A673 (cell line): ENCODE measurements around the gene RSPH6A. TPM values are rescaled to one million over a fixed set of nuclear protein-coding genes. Genes with fewer than 3 reads are reported as not detected.

ENCODE experiments used
- BruUV-seq: library from RNA; stranded (reverse); fragments of 400-500 nt; replicated peaks from 2 replicates; lab custom pipeline; 2021; lab: Mats Ljungman, UMichigan
- CTCF ChIA-PET: fragments of 300-600 bp; sonication (Branson Sonifier 250); formaldehyde crosslinking; loops from one replicate; lab custom pipeline; 2022; ENCODE audit warnings: antibody characterized with exemption; lab: Charles Lee
- POLR2A ChIA-PET: fragments of 300-600 bp; sonication (Branson Sonifier 250); formaldehyde crosslinking; loops from one replicate; lab custom pipeline; 2022; ENCODE audit warnings: antibody characterized with exemption; ENCODE audit not compliant: low non-redundant PET; lab: Charles Lee
- DNase-seq: peaks from one replicate; pipeline ENCODE4 v3.0.0-alpha.2; 2015; ENCODE audit warnings: low spot score
- H3K27ac ChIP-seq: fragments of 200-600 bp; sonication (generic); 2 replicates; pipeline ENCODE4 v1.5.1; 2016; ENCODE audit warnings: mixed run types, low read depth, mild to moderate bottlenecking, mixed read lengths, antibody characterized with exemption, low read length; ENCODE audit not compliant: poor library complexity, severe bottlenecking
- H3K27me3 ChIP-seq: fragments of 200-600 bp; sonication (generic); replicated peaks from 2 replicates; pipeline ENCODE4 v1.6.1; 2017; ENCODE audit warnings: mixed run types, low read depth, mild to moderate bottlenecking, mixed read lengths, antibody characterized with exemption, low read length; ENCODE audit not compliant: insufficient read depth, poor library complexity
- H3K36me3 ChIP-seq: fragments of 200-600 bp; sonication (generic); 2 replicates; pipeline ENCODE4 v1.6.1; 2016; ENCODE audit warnings: mixed run types, mild to moderate bottlenecking, mixed read lengths, antibody characterized with exemption, low read length; ENCODE audit not compliant: insufficient read depth, poor library complexity, severe bottlenecking
- H3K4me1 ChIP-seq: fragments of 200-600 bp; sonication (generic); 2 replicates; pipeline ENCODE4 v1.6.1; 2017; ENCODE audit warnings: mixed run types, mild to moderate bottlenecking, mixed read lengths, antibody characterized with exemption, low read length; ENCODE audit not compliant: insufficient read depth, poor library complexity, severe bottlenecking
- H3K4me3 ChIP-seq: fragments of 200-600 bp; sonication (generic); 2 replicates; pipeline ENCODE4 v1.5.1; 2016; ENCODE audit warnings: low read depth, mixed run types, mild to moderate bottlenecking, mixed read lengths, low read length; ENCODE audit not compliant: poor library complexity, severe bottlenecking
- H3K9me3 ChIP-seq: fragments of 200-600 bp; sonication (generic); 2 replicates; pipeline ENCODE4 v1.6.1; 2016; ENCODE audit warnings: mixed run types, low read depth, mild to moderate bottlenecking, mixed read lengths, antibody characterized with exemption, low read length; ENCODE audit not compliant: poor library complexity, severe bottlenecking
- CTCF ChIP-seq: fragments of 300-800, 200-600 bp; sonication (generic); conservative IDR thresholded peaks from 2 replicates; pipeline ENCODE4 v1.5.1; 2017; ENCODE audit warnings: low read depth, mild to moderate bottlenecking, antibody characterized with exemption, low read length, moderate library complexity, mixed read lengths
- EZH2 ChIP-seq: fragments of 200-600 bp; sonication (generic); IDR thresholded peaks from 2 replicates; pipeline ENCODE4 v1.6.1; 2017; ENCODE audit warnings: borderline replicate concordance, low read depth, mild to moderate bottlenecking, mixed read lengths, antibody characterized with exemption, low read length; ENCODE audit not compliant: poor library complexity, severe bottlenecking
- intact Hi-C: fragments of 100-400 bp; cut with micrococcal nuclease; formaldehyde crosslinking; loops from one replicate; pipeline ENCODE4 v1.10.0; 2022; ENCODE audit not compliant: unreplicated experiment
- total RNA-seq: library from RNA; stranded (reverse); gene quantifications from 2 replicates; pipeline ENCODE4 v1.2.3, GENCODE V29; 2021

RSPH6A gene
- total RNA-seq, 1 experiment from 2014 or later, result 0.19 TPM

- peak overlapping the region; percentile 53 for H3K4me3 ChIP-seq
- intact Hi-C loops, result loop anchor here (10.0 kb wide), 1 partner anchor 76 kb away; the partner anchor contains the start of genes QPCTL and SNRPD2
- peaks cover 13% of the 10 kb centered on the region for H3K4me1 ChIP-seq
- peak overlapping the region; percentile 86 for H3K27ac ChIP-seq
- TF ChIP-seq EZH2 (no peak), CTCF (peak; percentile 96)
- ChIA-PET POLR2A (interaction anchor here (0.6 kb wide), 1 partner anchor 50 kb away, joined by 7 read pairs; no protein-coding TSS in a partner anchor), CTCF (interaction anchor here (0.6 to 3.0 kb wide), 13 partner anchors 9 to 768 kb away, joined by 3 to 17 read pairs (median 4); no protein-coding TSS in a partner anchor)
- no peaks in the 10 kb centered on the region for H3K36me3 ChIP-seq
- no peaks in the 10 kb centered on the region for H3K27me3 ChIP-seq
- no TSS peak for BruUV-seq
- no peaks in the 10 kb centered on the region for H3K9me3 ChIP-seq
- peak; percentile 99 for DNase-seq
Measured at GRCh38 chr19:45770192-45771101, 44.7 kb downstream of the RSPH6A start.

GRCh38 chr19:45769821-45770191 is 45.3 kb downstream of the RSPH6A start:
- no TSS peak for BruUV-seq

More at GRCh38 chr19:45769821-45770191, 45.3 kb downstream of the RSPH6A start:
- Histone ChIP-seq H3K4me1 (peaks cover 14% of the 10 kb centered on the region), H3K9me3 (no peaks in the 10 kb centered on the region), H3K27me3 (no peaks in the 10 kb centered on the region), H3K27ac (peak overlapping the region; percentile 86), H3K36me3 (no peaks in the 10 kb centered on the region), H3K4me3 (peak overlapping the region; percentile 53)
- DNase-seq, result peak; percentile 68
- POLR2A ChIA-PET, result interaction anchor here (0.5 to 0.9 kb wide), 4 partner anchors 9 to 1579 kb away, joined by 3 to 12 read pairs (median 8); partner anchors contain the start of genes DHX34, FBXO46 and QPCTL
- intact Hi-C loops, result loop anchor here (10.0 kb wide), 1 partner anchor 75 kb away; the partner anchor contains the start of genes QPCTL and SNRPD2
- TF ChIP-seq EZH2 (no peak), CTCF (no peak)
- CTCF ChIA-PET, result interaction anchor here (0.6 to 3.0 kb wide), 7 partner anchors 9 to 128 kb away, joined by 3 to 17 read pairs (median 5); no protein-coding TSS in a partner anchor
